Measurements from ENCODE around the gene NCOA7. TPM values are rescaled to one million over a fixed set of nuclear protein-coding genes. Genes with fewer than 3 reads are reported as not detected.

Gene NCOA7
- total RNA-seq, 1 donor from 2014 or later, result 21.1 TPM

- no peak for DNase-seq (ENCODE audit: low read depth)
- Histone ChIP-seq H3K36me3 (ENCODE audit: control insufficient read depth, insufficient read depth, low read length) (peaks cover 2% of the 10 kb centered on the region), H3K4me3 (ENCODE audit: low read depth, low read length) (no peak overlapping the region), H3K27me3 (ENCODE audit: control insufficient read depth, insufficient read depth, low read length) (no peaks in the 10 kb centered on the region)
- no peak for TF ChIP-seq CTCF (IDR thresholded peaks at IDR 0.05; ENCODE audit: insufficient read depth, low read length, poor library complexity, severe bottlenecking)
Observed at GRCh38 chr6:125924697-125925358, 134.1 kb downstream of the NCOA7 start.

GRCh38 chr6:125926711-125927110, 136.0 kb downstream of the NCOA7 start:
- TF ChIP-seq CTCF (IDR thresholded peaks at IDR 0.05; ENCODE audit: insufficient read depth, low read length, poor library complexity, severe bottlenecking), result no peak
- Histone ChIP-seq H3K27me3 (ENCODE audit: control insufficient read depth, insufficient read depth, low read length) (no peaks in the 10 kb centered on the region), H3K36me3 (ENCODE audit: control insufficient read depth, insufficient read depth, low read length) (peaks cover 2% of the 10 kb centered on the region), H3K4me3 (ENCODE audit: low read depth, low read length) (no peak overlapping the region)
- no peak for DNase-seq (ENCODE audit: low read depth)

GRCh38 chr6:125927761-125928160, 137.0 kb downstream of the NCOA7 start:
- peaks cover 2% of the 10 kb centered on the region for H3K36me3 ChIP-seq (ENCODE audit: control insufficient read depth, insufficient read depth, low read length)
- no peak for TF ChIP-seq CTCF (IDR thresholded peaks at IDR 0.05; ENCODE audit: insufficient read depth, low read length, poor library complexity, severe bottlenecking)
- H3K4me3 ChIP-seq (ENCODE audit: low read depth, low read length), result no peak overlapping the region
- no peak for DNase-seq (ENCODE audit: low read depth)
- no peaks in the 10 kb centered on the region for H3K27me3 ChIP-seq (ENCODE audit: control insufficient read depth, insufficient read depth, low read length)

- no peaks in the 10 kb centered on the region for H3K27me3 ChIP-seq (ENCODE audit: control insufficient read depth, insufficient read depth, low read length)
- no peak overlapping the region for H3K4me3 ChIP-seq (ENCODE audit: low read depth, low read length)
- TF ChIP-seq CTCF (IDR thresholded peaks at IDR 0.05; ENCODE audit: insufficient read depth, low read length, poor library complexity, severe bottlenecking), result no peak
- H3K36me3 ChIP-seq (ENCODE audit: control insufficient read depth, insufficient read depth, low read length), result no peaks in the 10 kb centered on the region
- no peak for DNase-seq (ENCODE audit: low read depth)
Observed at GRCh38 chr6:125930765-125931418, 140.1 kb downstream of the NCOA7 start.

DNA sequence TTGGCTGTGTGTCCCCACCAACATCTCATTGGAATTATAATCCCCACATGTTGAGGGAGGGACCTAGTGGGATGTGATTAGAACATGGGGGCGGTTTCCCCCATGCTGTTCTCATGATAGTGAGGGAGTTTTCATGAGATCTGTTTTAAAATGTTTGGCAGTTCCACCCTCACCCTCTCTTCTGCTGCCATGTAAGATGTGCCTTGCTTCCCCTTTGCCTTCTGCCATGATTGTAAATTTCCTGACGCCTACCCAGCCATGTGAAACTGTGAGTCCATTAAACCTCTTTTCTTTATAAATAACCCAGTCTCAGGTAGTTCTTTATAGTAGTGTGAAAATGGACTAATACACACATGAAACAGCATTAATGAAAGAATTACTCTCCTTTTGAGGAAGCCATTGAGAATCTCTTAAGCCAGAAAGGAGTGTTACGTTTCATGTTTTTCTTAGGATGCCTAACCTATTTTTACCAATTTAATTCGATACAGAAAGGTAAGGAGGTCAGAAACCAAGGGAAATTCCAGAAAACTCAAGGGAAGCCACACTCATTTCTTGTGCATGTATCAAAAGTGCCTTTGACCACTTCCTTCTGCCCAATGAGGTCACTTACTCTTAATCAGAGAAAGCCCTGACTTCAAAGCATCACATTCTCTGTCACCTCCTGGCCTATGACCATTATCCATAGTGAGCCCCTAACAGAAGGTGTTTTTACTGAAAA, 141.1 kb downstream of the NCOA7 start:
- Histone ChIP-seq H3K36me3 (ENCODE audit: control insufficient read depth, insufficient read depth, low read length) (no peaks in the 10 kb centered on the region), H3K4me3 (ENCODE audit: low read depth, low read length) (no peak overlapping the region), H3K27me3 (ENCODE audit: control insufficient read depth, insufficient read depth, low read length) (no peaks in the 10 kb centered on the region)
- DNase-seq (ENCODE audit: low read depth), result no peak
- TF ChIP-seq CTCF (IDR thresholded peaks at IDR 0.05; ENCODE audit: insufficient read depth, low read length, poor library complexity, severe bottlenecking), result no peak

All from kidney epithelial cell (primary cell).